GM03348 (cell line): ENCODE measurements around the gene ACTA1.
A peak's percentile ranks its signal among the peaks of the same experiment; 100 is the strongest.
"Not testable (repeated sequence)": the region's sequence is repeated elsewhere in the genome, so short reads cannot be mapped to it uniquely, and the experiment has no call there.

Experiments used
- DNase-seq: peaks from one replicate; pipeline ENCODE4 v3.0.0; 2012; ENCODE audit warnings: low spot score

ACTA1 gene

GRCh38 chr1:229440851-229441537 lies 7.1 kb upstream of the ACTA1 start:
- peak; percentile 58 for DNase-seq

- no peak for DNase-seq
Measured at GRCh38 chr1:229438021-229438420, 4.1 kb upstream of the ACTA1 start.

- DNase-seq, result no peak
Measured at GRCh38 chr1:229437443-229437842, 3.5 kb upstream of the ACTA1 start.

GRCh38 chr1:229436201-229436600 lies 2.3 kb upstream of the ACTA1 start:
- no peak for DNase-seq

GRCh38 chr1:229434641-229435051 lies 752 bp upstream of the ACTA1 start:
- DNase-seq, result no peak

- no peak for DNase-seq
Measured at GRCh38 chr1:229433364-229434004, 410 bp downstream of the ACTA1 start.

GRCh38 chr1:229432905-229433304 lies 989 bp downstream of the ACTA1 start:
- DNase-seq, result no peak

GRCh38 chr1:229432116-229432461 lies 1.8 kb downstream of the ACTA1 start:
- no peak for DNase-seq

GRCh38 chr1:229431284-229432115 lies 2.4 kb downstream of the ACTA1 start:
- DNase-seq, result no peak

- peak; percentile 76 for DNase-seq
Measured at GRCh38 chr1:229430761-229431283, 3.1 kb downstream of the ACTA1 start.

- no peak for DNase-seq
Measured at GRCh38 chr1:229428256-229428655, 5.6 kb downstream of the ACTA1 start.

- no peak for DNase-seq
Measured at GRCh38 chr1:229427572-229427971, 6.3 kb downstream of the ACTA1 start.

- DNase-seq, result no peak
Measured at GRCh38 chr1:229425564-229426159, 8.2 kb downstream of the ACTA1 start.

- DNase-seq, result no peak
Measured at GRCh38 chr1:229420765-229421164, 13.1 kb downstream of the ACTA1 start.

- no peak for DNase-seq
Measured at GRCh38 chr1:229420224-229420623, 13.7 kb downstream of the ACTA1 start.

GRCh38 chr1:229418586-229418985 lies 15.3 kb downstream of the ACTA1 start:
- DNase-seq, result not testable (repeated sequence)

- not testable (repeated sequence) for DNase-seq
Measured at GRCh38 chr1:229412810-229413209, 21.1 kb downstream of the ACTA1 start.

GRCh38 chr1:229412056-229412455 lies 21.8 kb downstream of the ACTA1 start:
- DNase-seq, result no peak

GRCh38 chr1:229411434-229412055 lies 22.3 kb downstream of the ACTA1 start:
- no peak for DNase-seq

GRCh38 chr1:229410692-229411433 lies 23.0 kb downstream of the ACTA1 start:
- peak; percentile 74 for DNase-seq

GRCh38 chr1:229410370-229410691 lies 23.6 kb downstream of the ACTA1 start:
- DNase-seq, result no peak
